Breast epithelium (tissue), 4 donors: ENCODE data around the gene NTHL1. TPM values are rescaled to one million over a fixed set of nuclear protein-coding genes. Genes with fewer than 3 reads are reported as not detected.
A peak's percentile ranks its signal among the peaks of the same experiment; 100 is the strongest.

Source experiments
- DNase-seq, 2 donors: peaks; one replicate each; pipeline ENCODE4 v3.0.0-alpha.2; 2019; ENCODE audit warnings: low spot score in 2 of 2
- H3K27ac ChIP-seq, 2 donors: fragments of 200-600 bp; sonication (generic) in 1 of 2; one replicate each; pipeline ENCODE4 v1.5.1; 2016 to 2019; ENCODE audit warnings: mild to moderate bottlenecking in 1 of 2
- H3K27me3 ChIP-seq, 2 donors: fragments of 200-600 bp; sonication (generic) in 1 of 2; one replicate each; pipeline versions ENCODE4 v1.5.1 to v1.6.0; 2017 to 2019; ENCODE audit warnings: control low read depth in 1 of 2, mild to moderate bottlenecking in 1 of 2
- H3K36me3 ChIP-seq: fragments of 200-600 bp; one replicate; pipeline ENCODE4 v1.5.1; 2019
- H3K4me1 ChIP-seq, 2 donors: fragments of 200-600 bp; sonication (generic); one replicate each; pipeline ENCODE4 v1.5.1; 2016 to 2019; ENCODE audit warnings: control low read depth in 1 of 2
- H3K4me3 ChIP-seq, 3 donors: fragments of 200-600 bp; sonication (generic); 1 replicate in 2 of 3; 2 replicates in 1 of 3; pipeline ENCODE4 v1.5.1; 2016 to 2019; ENCODE audit warnings: mild to moderate bottlenecking in 3 of 3, moderate library complexity in 2 of 3
- H3K9me3 ChIP-seq, 2 donors: fragments of 200-600 bp; sonication (generic) in 1 of 2; one replicate each; pipeline ENCODE4 v1.5.1; 2016 to 2019; ENCODE audit warnings: control low read depth in 1 of 2
- CTCF ChIP-seq, 3 donors: fragments of 450-650 bp; IDR thresholded peaks; one replicate each; pipeline ENCODE4 v1.5.1; 2016 to 2017; ENCODE audit warnings: antibody characterized with exemption in 3 of 3, mild to moderate bottlenecking in 3 of 3, moderate library complexity in 3 of 3
- POLR2A ChIP-seq: fragments of 450-650 bp; IDR thresholded peaks from one replicate; pipeline ENCODE4 v1.6.1; 2016; ENCODE audit warnings: antibody characterized with exemption, mild to moderate bottlenecking, moderate library complexity
- POLR2AphosphoS5 ChIP-seq, 3 donors: sonication (generic); formaldehyde crosslinking; IDR thresholded peaks; one replicate each; pipeline ENCODE4 v1.6.1; 2017; ENCODE audit warnings: antibody characterized with exemption in 3 of 3
- intact Hi-C: fragments of 100-400 bp; cut with DNase I; formaldehyde crosslinking; loops from one replicate; pipeline ENCODE4 v1.15.1; 2023; ENCODE audit warnings: low total_unique reads
- total RNA-seq, 3 donors: library from RNA; depleted of rRNA; stranded (reverse); fragments of >200 nt; gene quantifications; one replicate each; pipeline ENCODE4 v1.1.0, GENCODE V29; 2016

Gene NTHL1
- total RNA-seq, 3 donors from 2014 or later = 10.6 to 27.9 (median 16.1) TPM

GRCh38 chr16:2093793-2094192 lies 46.2 kb upstream of the NTHL1 start:
- no peak overlapping the region for H3K4me3 ChIP-seq
- H3K9me3 ChIP-seq = no peaks in the 10 kb centered on the region
- no peak for DNase-seq
- intact Hi-C loops = no loop called here
- no peak for TF ChIP-seq CTCF (IDR thresholded peaks at IDR 0.05)
- no peak for TF ChIP-seq POLR2AphosphoS5 (IDR thresholded peaks at IDR 0.05)
- TF ChIP-seq POLR2A = no peak
- no peaks in the 10 kb centered on the region for H3K36me3 ChIP-seq
- no peak overlapping the region for H3K27ac ChIP-seq
- no peaks in the 10 kb centered on the region for H3K27me3 ChIP-seq
- H3K4me1 ChIP-seq = no peaks in the 10 kb centered on the region

GRCh38 chr16:2092866-2093265 lies 45.2 kb upstream of the NTHL1 start:
- no peak overlapping the region for H3K4me3 ChIP-seq

GRCh38 chr16:2092256-2092620 lies 44.6 kb upstream of the NTHL1 start:
- no peak overlapping the region for H3K27ac ChIP-seq

More at GRCh38 chr16:2092866-2093265, 45.2 kb upstream of the NTHL1 start:
- no peak overlapping the region for H3K27ac ChIP-seq
- no peaks in the 10 kb centered on the region for H3K27me3 ChIP-seq
- no peak for DNase-seq
- H3K36me3 ChIP-seq = no peaks in the 10 kb centered on the region
- no peak for TF ChIP-seq CTCF (IDR thresholded peaks at IDR 0.05)
- TF ChIP-seq POLR2AphosphoS5 (IDR thresholded peaks at IDR 0.05) = no peak
- no peak for TF ChIP-seq POLR2A
- H3K4me1 ChIP-seq = no peaks in the 10 kb centered on the region
- intact Hi-C loops = no loop called here
- no peaks in the 10 kb centered on the region for H3K9me3 ChIP-seq

GRCh38 chr16:2091547-2092255 lies 44.1 kb upstream of the NTHL1 start:
- Histone ChIP-seq H3K36me3 (no peaks in the 10 kb centered on the region), H3K4me3 (no peak overlapping the region), H3K27me3 (no peaks in the 10 kb centered on the region), H3K4me1 (no peaks in the 10 kb centered on the region), H3K9me3 (no peaks in the 10 kb centered on the region), H3K27ac (peak overlapping the region in 1 of 2 donors; percentile 52)
- DNase-seq = no peak
- intact Hi-C loops = no loop called here
- TF ChIP-seq POLR2A (no peak), CTCF (IDR thresholded peaks at IDR 0.05) (no peak), POLR2AphosphoS5 (IDR thresholded peaks at IDR 0.05) (no peak)

More at GRCh38 chr16:2092256-2092620, 44.6 kb upstream of the NTHL1 start:
- TF ChIP-seq CTCF (IDR thresholded peaks at IDR 0.05) (no peak), POLR2A (no peak), POLR2AphosphoS5 (IDR thresholded peaks at IDR 0.05) (no peak)
- Histone ChIP-seq H3K4me1 (no peaks in the 10 kb centered on the region), H3K36me3 (no peaks in the 10 kb centered on the region), H3K9me3 (no peaks in the 10 kb centered on the region), H3K4me3 (no peak overlapping the region), H3K27me3 (no peaks in the 10 kb centered on the region)
- intact Hi-C loops = no loop called here
- DNase-seq = no peak

- Histone ChIP-seq H3K4me3 (no peak overlapping the region), H3K4me1 (no peaks in the 10 kb centered on the region), H3K9me3 (no peaks in the 10 kb centered on the region), H3K27ac (peak overlapping the region in 1 of 2 donors; percentile 52), H3K36me3 (no peaks in the 10 kb centered on the region), H3K27me3 (no peaks in the 10 kb centered on the region)
- no peak for TF ChIP-seq POLR2A
- TF ChIP-seq CTCF (IDR thresholded peaks at IDR 0.05) = peak in 1 of 3 donors; percentile 21
- no peak for TF ChIP-seq POLR2AphosphoS5 (IDR thresholded peaks at IDR 0.05)
- peak in 1 of 2 donors; percentile 66 for DNase-seq
- intact Hi-C loops = no loop called here
Measured at GRCh38 chr16:2090777-2091546, 43.3 kb upstream of the NTHL1 start.
